ENCODE data around the gene FAM234B. TPM values are rescaled to one million over a fixed set of nuclear protein-coding genes. Genes with fewer than 3 reads are reported as not detected.

FAM234B gene
- total and polyA plus RNA-seq, 2 donors (not counting 1 experiment from before 2014, with no cell fraction given): 2.6 to 8.2 TPM

GRCh38 chr12:13103391-13104033, 59.3 kb downstream of the FAM234B start, which contains the start of gene GSG1:
Gene GSG1 (minus strand): TSS chr12:13103667. CDS start chr12:13103512, 155 bp downstream.
- H3K9ac ChIP-seq (ENCODE audit: low read length): no peak within 1 kb of the TSS
- POLR2A ChIA-PET: interaction anchor here (0.8 kb wide), 1 partner anchor 93 kb away, joined by 3 read pairs; the partner anchor contains the start of gene EMP1
- H3K79me2 ChIP-seq (ENCODE audit: control insufficient read depth, insufficient read depth, low read length): no peaks in the 10 kb centered on the region
- H3K4me3 ChIP-seq (ENCODE audit: control extremely low read depth in 1 of 5, extremely low read depth in 1 of 5, insufficient read depth in 1 of 5, low read depth in 2 of 5, low read length in 4 of 5): no peak within 1 kb of the TSS
- WGBS (ENCODE audit: insufficient coverage): 71% methylated on average over 6 of the region's 8 CpGs
- no peak for ATAC-seq (ENCODE audit: low read depth)
- TF ChIP-seq, protein P1, sequence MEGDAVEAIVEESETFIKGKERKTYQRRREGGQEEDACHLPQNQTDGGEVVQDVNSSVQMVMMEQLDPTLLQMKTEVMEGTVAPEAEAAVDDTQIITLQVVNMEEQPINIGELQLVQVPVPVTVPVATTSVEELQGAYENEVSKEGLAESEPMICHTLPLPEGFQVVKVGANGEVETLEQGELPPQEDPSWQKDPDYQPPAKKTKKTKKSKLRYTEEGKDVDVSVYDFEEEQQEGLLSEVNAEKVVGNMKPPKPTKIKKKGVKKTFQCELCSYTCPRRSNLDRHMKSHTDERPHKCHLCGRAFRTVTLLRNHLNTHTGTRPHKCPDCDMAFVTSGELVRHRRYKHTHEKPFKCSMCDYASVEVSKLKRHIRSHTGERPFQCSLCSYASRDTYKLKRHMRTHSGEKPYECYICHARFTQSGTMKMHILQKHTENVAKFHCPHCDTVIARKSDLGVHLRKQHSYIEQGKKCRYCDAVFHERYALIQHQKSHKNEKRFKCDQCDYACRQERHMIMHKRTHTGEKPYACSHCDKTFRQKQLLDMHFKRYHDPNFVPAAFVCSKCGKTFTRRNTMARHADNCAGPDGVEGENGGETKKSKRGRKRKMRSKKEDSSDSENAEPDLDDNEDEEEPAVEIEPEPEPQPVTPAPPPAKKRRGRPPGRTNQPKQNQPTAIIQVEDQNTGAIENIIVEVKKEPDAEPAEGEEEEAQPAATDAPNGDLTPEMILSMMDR (IDR thresholded peaks at IDR 0.05): no peak
- no peak for TF ChIP-seq EZH2 (IDR thresholded peaks at IDR 0.05; ENCODE audit: borderline replicate concordance, insufficient read depth, low read depth, low read length, poor library complexity, severe bottlenecking)
- H3K27ac ChIP-seq (ENCODE audit: low read length in 2 of 2): peak within 1 kb of the TSS; percentile 97 to 99
- H3K9me3 ChIP-seq (ENCODE audit: control extremely low read depth in 1 of 3, control insufficient read depth in 2 of 3, insufficient read depth in 1 of 3, low read length in 2 of 3): no peaks in the 10 kb centered on the region
- no peak within 1 kb of the TSS for H2AFZ ChIP-seq (ENCODE audit: insufficient read depth, low read depth, low read length, poor library complexity, severe bottlenecking)
- no peaks in the 10 kb centered on the region for H3K9me3 Mint-ChIP-seq (ENCODE audit: insufficient read depth)
- H3K27me3 ChIP-seq (replicated peaks in 1 of 4; ENCODE audit: control extremely low read depth in 1 of 4, control insufficient read depth in 3 of 4, insufficient read depth in 4 of 4, low read length in 3 of 4): no peaks in the 10 kb centered on the region
- intact Hi-C loops (cut with micrococcal nuclease): no loop called here
- peaks cover 38 to 47% of the 10 kb centered on the region in 2 donors for H3K4me1 ChIP-seq (ENCODE audit: control insufficient read depth in 2 of 2, insufficient read depth in 2 of 2, low read length in 2 of 2)
- H3K4me1 Mint-ChIP-seq: peaks cover 48% of the 10 kb centered on the region
- DNase-seq: peak; percentile 16
- peak within 1 kb of the TSS; percentile 96 for H3K27ac Mint-ChIP-seq
- H3K4me2 ChIP-seq (replicated peaks; ENCODE audit: low read depth, low read length, poor library complexity, severe bottlenecking): no peak within 1 kb of the TSS
- H3K27me3 Mint-ChIP-seq: no peaks in the 10 kb centered on the region
- no peaks in the 10 kb centered on the region for H4K20me1 ChIP-seq (ENCODE audit: control insufficient read depth, insufficient read depth, low read length, poor library complexity, severe bottlenecking)
- H3K36me3 ChIP-seq (replicated peaks in 1 of 2; ENCODE audit: control extremely low read depth in 1 of 2, control insufficient read depth in 1 of 2, extremely low read depth in 1 of 2, insufficient read depth in 2 of 2, low read length in 1 of 2): no peaks in the 10 kb centered on the region
- CTCF ChIA-PET: interaction anchor here (1.0 to 8.7 kb wide), 2 partner anchors 60 to 107 kb away, joined by 3 to 108 read pairs; partner anchors contain the start of gene FAM234B
- H3K4me3 Mint-ChIP-seq: peak within 1 kb of the TSS; percentile 88

DNA sequence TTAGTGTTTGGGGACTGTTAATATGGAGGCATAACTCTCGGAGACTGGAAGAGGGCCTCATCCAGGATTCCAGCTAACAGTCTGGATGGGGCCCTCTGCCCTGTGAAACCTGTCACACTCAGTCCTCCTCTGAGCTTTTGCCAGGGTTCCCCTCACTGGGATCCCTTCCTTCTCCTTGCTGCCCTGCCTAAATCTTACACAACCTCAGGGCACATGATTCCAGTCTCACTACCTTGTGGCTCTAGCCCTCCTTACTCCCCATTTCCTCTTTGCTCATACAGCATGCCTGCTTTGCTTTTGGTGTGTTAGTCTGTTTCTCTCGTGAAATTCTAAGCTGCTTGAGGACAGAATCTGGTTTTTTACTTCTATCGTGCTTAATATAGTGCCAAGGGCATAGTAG, 60.2 kb downstream of the FAM234B start:
- H3K27ac Mint-ChIP-seq: no peak overlapping the region

More for the DNA sequence above, 60.2 kb downstream of the FAM234B start:
- Mint-ChIP-seq H3K9me3 (ENCODE audit: insufficient read depth) (no peaks in the 10 kb centered on the region), H3K4me1 (peaks cover 39% of the 10 kb centered on the region), H3K4me3 (no peak overlapping the region), H3K27me3 (no peaks in the 10 kb centered on the region)
- intact Hi-C loops (cut with micrococcal nuclease): no loop called here
- no peak overlapping the region for H3K4me2 ChIP-seq (replicated peaks; ENCODE audit: low read depth, low read length, poor library complexity, severe bottlenecking)
- WGBS (ENCODE audit: insufficient coverage): 100% methylated on average over 1 of the region's 3 CpGs
- no peaks in the 10 kb centered on the region for H3K9me3 ChIP-seq (ENCODE audit: control extremely low read depth in 1 of 3, control insufficient read depth in 2 of 3, insufficient read depth in 1 of 3, low read length in 2 of 3)
- no peak for DNase-seq
- ATAC-seq (ENCODE audit: low read depth): no peak
- H3K4me3 ChIP-seq (ENCODE audit: control extremely low read depth in 1 of 5, extremely low read depth in 1 of 5, insufficient read depth in 1 of 5, low read depth in 2 of 5, low read length in 4 of 5): no peak overlapping the region
- H3K27ac ChIP-seq (ENCODE audit: low read length in 2 of 2): no peak overlapping the region
- ChIA-PET POLR2A (no interaction called here), CTCF (interaction anchor here (1.3 to 8.7 kb wide), 2 partner anchors 106 to 188 kb away, joined by 5 to 108 read pairs; no protein-coding TSS in a partner anchor)
- H3K36me3 ChIP-seq (replicated peaks in 1 of 2; ENCODE audit: control extremely low read depth in 1 of 2, control insufficient read depth in 1 of 2, extremely low read depth in 1 of 2, insufficient read depth in 2 of 2, low read length in 1 of 2): no peaks in the 10 kb centered on the region
- H3K27me3 ChIP-seq (replicated peaks in 1 of 4; ENCODE audit: control extremely low read depth in 1 of 4, control insufficient read depth in 3 of 4, insufficient read depth in 4 of 4, low read length in 3 of 4): no peaks in the 10 kb centered on the region
- no peak for TF ChIP-seq EZH2 (IDR thresholded peaks at IDR 0.05; ENCODE audit: borderline replicate concordance, insufficient read depth, low read depth, low read length, poor library complexity, severe bottlenecking)
- TF ChIP-seq, protein P1 (IDR thresholded peaks at IDR 0.05): no peak
- no peaks in the 10 kb centered on the region for H3K79me2 ChIP-seq (ENCODE audit: control insufficient read depth, insufficient read depth, low read length)
- H3K4me1 ChIP-seq (ENCODE audit: control insufficient read depth in 2 of 2, insufficient read depth in 2 of 2, low read length in 2 of 2): peaks cover 29 to 38% of the 10 kb centered on the region in 2 donors
- H3K9ac ChIP-seq (ENCODE audit: low read length): no peak overlapping the region
- H4K20me1 ChIP-seq (ENCODE audit: control insufficient read depth, insufficient read depth, low read length, poor library complexity, severe bottlenecking): no peaks in the 10 kb centered on the region
- H2AFZ ChIP-seq (ENCODE audit: insufficient read depth, low read depth, low read length, poor library complexity, severe bottlenecking): no peak overlapping the region
